Mucosa of descending colon (tissue), 3 donors: ENCODE data around the gene TMEM234. TPM values are rescaled to one million over a fixed set of nuclear protein-coding genes. Genes with fewer than 3 reads are reported as not detected.

ENCODE experiments used
- ATAC-seq: fragments of 200-7000 bp; cut with Tn5 transposase; one replicate; pipeline ENCODE4 v1.9.1; 2020; ENCODE audit warnings: mild to moderate bottlenecking, moderate library complexity
- DNase-seq, 3 donors: peaks; one replicate each; pipeline ENCODE4 v3.0.0-alpha.2; 2020
- H3K36me3 ChIP-seq: fragments of 200-600 bp; one replicate; pipeline ENCODE4 v1.8.0; 2021; ENCODE audit warnings: low read depth, mild to moderate bottlenecking
- H3K4me1 ChIP-seq: fragments of 200-600 bp; one replicate; pipeline ENCODE4 v1.8.0; 2021; ENCODE audit warnings: low read depth, mild to moderate bottlenecking
- H3K4me3 ChIP-seq: fragments of 200-600 bp; one replicate; pipeline ENCODE4 v1.8.0; 2021; ENCODE audit warnings: mild to moderate bottlenecking
- H3K9me3 ChIP-seq: fragments of 200-600 bp; one replicate; pipeline ENCODE4 v1.8.0; 2021; ENCODE audit warnings: mild to moderate bottlenecking
- intact Hi-C, 2 donors: fragments of 100-400 bp; cut with DNase I in 1 of 2; cut with micrococcal nuclease in 1 of 2; formaldehyde crosslinking; loops; one replicate each; pipeline versions ENCODE4 v1.11.0 to v1.11.1; 2022; cut with DNase I, micrococcal nuclease
- total RNA-seq, 3 donors: library from RNA; stranded (reverse); fragmentation: NEBNext Ultra II Directional in 2 of 3; extraction: Animal tissue kit (Norgen Biotek cat#: 25700) in 2 of 3; gene quantifications; one replicate each; pipeline versions ENCODE4 v1.2.1 to v1.2.4, GENCODE V29; 2021 to 2023
- TF ChIP-seq, protein P1 (sequence below): fragments of 200-600 bp; IDR thresholded peaks from one replicate; pipeline ENCODE4 v1.8.0; 2022; ENCODE audit warnings: antibody characterized with exemption, mild to moderate bottlenecking
- donor health status: DM: no; HTN: no; CAD: no; lungs with moderate emphysema.
- donor health status: DM: no; HTN: no; CAD: no.
- donor health status: DM: no; HTN: yes; CAD: no.

Gene TMEM234
- total RNA-seq, 3 donors from 2014 or later, result 21.1 to 35.6 (median 28.0) TPM

DNA sequence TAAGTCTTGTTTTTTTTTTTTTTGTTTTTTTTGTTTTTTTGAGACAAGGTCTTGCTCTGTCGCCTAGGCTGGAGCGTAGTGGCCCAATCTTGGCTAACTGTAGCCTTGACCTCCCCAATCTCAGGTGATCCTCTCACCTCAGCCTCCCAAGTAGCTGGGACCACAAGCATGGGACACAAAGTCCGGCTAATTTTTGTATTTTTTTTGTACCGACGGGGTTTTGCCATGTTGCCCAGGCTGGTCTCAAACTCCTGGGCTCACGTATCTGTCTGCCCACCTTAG, 35.0 kb upstream of the TMEM234 start:
- Histone ChIP-seq H3K36me3 (no peaks in the 10 kb centered on the region), H3K4me1 (no peaks in the 10 kb centered on the region), H3K9me3 (no peaks in the 10 kb centered on the region), H3K4me3 (no peak overlapping the region)
- no peak for ATAC-seq
- intact Hi-C loops, result no loop called here
- TF ChIP-seq, protein P1, sequence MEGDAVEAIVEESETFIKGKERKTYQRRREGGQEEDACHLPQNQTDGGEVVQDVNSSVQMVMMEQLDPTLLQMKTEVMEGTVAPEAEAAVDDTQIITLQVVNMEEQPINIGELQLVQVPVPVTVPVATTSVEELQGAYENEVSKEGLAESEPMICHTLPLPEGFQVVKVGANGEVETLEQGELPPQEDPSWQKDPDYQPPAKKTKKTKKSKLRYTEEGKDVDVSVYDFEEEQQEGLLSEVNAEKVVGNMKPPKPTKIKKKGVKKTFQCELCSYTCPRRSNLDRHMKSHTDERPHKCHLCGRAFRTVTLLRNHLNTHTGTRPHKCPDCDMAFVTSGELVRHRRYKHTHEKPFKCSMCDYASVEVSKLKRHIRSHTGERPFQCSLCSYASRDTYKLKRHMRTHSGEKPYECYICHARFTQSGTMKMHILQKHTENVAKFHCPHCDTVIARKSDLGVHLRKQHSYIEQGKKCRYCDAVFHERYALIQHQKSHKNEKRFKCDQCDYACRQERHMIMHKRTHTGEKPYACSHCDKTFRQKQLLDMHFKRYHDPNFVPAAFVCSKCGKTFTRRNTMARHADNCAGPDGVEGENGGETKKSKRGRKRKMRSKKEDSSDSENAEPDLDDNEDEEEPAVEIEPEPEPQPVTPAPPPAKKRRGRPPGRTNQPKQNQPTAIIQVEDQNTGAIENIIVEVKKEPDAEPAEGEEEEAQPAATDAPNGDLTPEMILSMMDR, result no peak
- no peak for DNase-seq

DNA sequence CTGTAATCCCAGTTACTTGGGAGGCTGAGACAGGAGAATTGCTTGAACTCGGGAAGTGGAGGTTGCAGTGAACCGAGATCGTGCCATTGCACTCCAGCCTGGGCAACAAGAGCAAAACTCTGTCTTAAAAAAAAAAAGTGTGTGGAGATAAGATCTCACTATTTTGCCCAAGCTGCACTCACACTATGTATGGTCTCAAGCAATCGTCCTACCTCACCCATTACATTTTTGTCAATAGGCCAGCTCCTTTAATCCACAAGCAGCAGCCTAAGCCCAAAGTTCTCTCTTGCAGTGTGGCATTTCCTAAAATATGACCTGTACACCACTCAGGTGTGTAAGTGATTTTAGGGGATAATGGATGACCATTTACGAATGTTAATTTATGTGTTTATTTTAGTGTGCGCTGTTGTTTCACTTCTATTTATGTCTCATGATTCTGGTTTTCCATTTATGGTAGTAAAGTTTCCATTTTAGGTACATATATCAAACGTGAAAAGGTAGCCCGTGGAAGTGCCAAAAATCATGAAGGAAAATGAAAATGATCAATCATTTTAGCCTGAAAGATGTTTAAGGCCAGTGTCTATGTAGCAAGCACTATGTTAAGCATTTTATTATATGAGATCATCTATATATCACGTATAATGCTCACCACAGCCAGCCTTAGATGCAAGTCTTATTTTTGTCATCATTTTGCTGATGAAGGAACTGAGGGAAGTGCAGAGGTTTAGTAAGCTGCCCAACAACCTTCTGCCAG, 34.5 kb upstream of the TMEM234 start:
- no peak overlapping the region for H3K4me3 ChIP-seq
- H3K9me3 ChIP-seq, result no peaks in the 10 kb centered on the region
- intact Hi-C loops, result no loop called here
- DNase-seq, result no peak
- H3K36me3 ChIP-seq, result no peaks in the 10 kb centered on the region
- TF ChIP-seq, protein P1, result no peak
- no peaks in the 10 kb centered on the region for H3K4me1 ChIP-seq
- no peak for ATAC-seq

DNA sequence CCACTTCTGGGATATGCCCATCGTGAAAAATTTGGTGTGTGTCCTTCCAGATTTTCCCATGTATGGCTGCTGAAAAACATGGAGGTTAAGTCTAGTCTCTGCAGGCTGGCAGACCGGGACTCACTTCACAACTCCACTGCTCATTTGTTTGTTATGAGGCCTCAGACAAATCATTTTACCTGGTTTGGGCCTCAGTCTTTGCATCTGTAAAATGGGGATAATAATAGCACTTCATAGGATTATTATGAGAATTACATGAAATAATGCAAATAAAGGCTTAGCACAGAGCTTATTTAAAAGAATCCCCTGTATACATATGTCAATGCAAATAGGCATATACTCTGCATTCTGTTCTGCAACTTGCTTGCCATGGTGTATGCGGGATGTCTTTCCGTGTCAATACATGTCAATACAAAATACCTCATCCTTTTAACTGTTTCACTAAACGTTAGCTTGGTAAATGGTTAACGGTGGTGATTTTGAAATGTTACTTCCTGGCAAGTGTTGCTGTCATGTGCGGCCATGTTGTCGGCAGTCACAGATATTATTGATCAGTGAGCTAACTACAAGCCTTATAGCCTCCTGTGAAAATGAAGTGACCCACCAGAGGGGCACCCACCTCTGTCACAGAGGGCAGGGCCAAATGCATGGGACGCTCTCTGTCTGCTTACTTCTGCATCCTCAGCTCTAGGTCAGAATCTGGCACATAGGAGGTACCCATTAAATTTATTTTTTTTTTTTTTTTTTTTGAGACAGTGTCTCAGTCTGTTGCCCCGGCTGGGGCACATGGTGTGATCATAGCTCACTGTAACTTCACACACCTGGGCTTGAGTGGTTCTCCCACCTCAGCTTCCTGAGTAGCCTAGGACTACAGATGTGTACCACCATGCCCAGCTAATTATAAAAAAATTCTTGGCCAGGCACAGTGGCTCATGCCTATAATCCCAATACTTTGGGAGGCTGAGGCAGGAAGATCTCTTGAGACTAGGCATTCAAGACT, 33.2 kb upstream of the TMEM234 start:
- no peaks in the 10 kb centered on the region for H3K36me3 ChIP-seq
- no peaks in the 10 kb centered on the region for H3K4me1 ChIP-seq
- ATAC-seq (no peak), DNase-seq (no peak)
- no peaks in the 10 kb centered on the region for H3K9me3 ChIP-seq
- intact Hi-C loops, result no loop called here
- TF ChIP-seq, protein P1, result no peak
- no peak overlapping the region for H3K4me3 ChIP-seq

DNA sequence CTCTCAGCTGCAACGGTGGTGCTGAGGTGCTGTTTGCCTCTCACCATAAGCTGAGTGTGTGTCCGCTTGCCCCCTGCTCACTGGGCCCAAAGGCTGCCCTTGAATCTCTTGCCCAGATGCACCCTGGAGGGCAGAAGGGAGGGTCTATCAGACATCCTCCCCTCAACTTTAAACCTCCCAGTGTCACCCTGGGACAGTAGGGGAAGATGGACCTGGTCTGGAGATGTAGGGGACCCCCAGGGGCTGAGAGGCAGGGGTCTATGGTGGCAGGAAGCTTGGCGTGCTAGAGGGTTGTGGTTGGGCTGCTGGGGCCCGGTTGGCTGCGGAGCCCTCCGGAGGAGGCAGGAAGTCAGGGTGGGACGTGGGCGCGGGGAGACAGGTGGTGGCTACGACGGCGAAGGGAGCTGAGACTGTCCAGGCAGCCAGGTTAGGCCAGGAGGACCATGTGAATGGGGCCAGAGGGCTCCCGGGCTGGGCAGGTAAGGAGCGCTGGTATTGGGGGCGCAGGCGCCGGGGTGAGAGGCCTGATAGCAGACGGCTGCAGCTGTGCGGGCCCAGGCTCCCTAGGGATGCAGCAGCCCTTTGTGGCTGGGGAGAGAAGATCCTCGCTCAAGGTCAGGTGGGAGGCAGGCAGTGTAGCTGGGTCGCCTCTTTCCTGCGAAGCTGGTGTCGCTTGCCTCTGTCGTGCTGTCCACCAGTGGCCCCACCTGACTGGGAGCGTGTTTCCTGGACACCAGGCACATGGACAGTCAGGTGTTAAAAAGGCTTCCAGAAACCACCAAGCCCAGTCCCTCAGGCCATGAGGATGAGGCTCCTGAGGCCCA, 29.0 kb upstream of the TMEM234 start, which contains the start of gene LCK:
LCK (plus strand) TSS at position 373 of the 824 bp plus-strand sequence. CDS start 23,065 bp downstream, outside the sequence.
- TF ChIP-seq, protein P1, result no peak
- no peaks in the 10 kb centered on the region for H3K9me3 ChIP-seq
- ATAC-seq (peak; percentile 48), DNase-seq (peak; percentile 34 to 85 (median 65))
- intact Hi-C loops, result no loop called here
- no peaks in the 10 kb centered on the region for H3K36me3 ChIP-seq
- H3K4me1 ChIP-seq, result peaks cover 12% of the 10 kb centered on the region
- H3K4me3 ChIP-seq, result no peak within 1 kb of the TSS

DNA sequence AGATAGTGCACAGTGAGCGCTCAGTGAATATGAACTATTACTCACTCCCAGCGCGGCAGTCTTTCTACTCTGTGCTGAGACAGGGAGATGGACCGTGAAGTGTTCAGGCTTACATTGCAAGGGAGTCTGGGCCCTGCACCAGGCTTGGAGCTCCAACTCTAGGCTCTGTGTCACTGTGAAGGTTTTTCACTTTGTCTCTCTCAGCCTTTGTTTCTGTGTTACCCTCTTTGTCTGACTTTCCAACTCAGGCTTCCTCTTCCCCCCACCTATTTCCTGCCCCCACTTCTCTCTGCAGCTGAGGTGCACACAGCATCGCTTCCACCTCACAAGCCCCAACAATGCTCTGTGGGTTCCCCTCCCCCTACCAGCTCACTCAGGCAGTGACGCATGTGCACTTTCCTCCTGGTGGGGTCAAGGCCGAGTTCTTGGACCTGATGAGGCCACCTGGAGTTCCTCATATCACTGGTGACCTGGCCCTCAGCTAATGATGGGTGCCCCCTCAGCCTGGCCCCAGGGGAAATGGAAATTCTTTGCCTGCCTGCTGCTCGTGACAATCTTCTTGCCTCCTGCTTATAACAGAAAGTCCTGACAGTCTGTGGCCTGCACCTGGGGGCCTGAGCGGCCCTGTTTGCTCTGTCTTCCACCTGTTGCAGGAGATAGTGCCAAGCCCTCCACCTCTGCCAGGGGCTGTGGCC, 27.8 kb upstream of the TMEM234 start:
- DNase-seq (peak; percentile 61 to 85 (median 69)), ATAC-seq (peak; percentile 73)
- no peaks in the 10 kb centered on the region for H3K36me3 ChIP-seq
- no peaks in the 10 kb centered on the region for H3K9me3 ChIP-seq
- H3K4me1 ChIP-seq, result peaks cover 12% of the 10 kb centered on the region
- no peak overlapping the region for H3K4me3 ChIP-seq
- intact Hi-C loops, result no loop called here
- TF ChIP-seq, protein P1, result no peak
